ENCODE measurements around the gene EPC2.

GRCh38 chr2:148810081-148810480 is 165.5 kb downstream of the EPC2 start:
- TF ChIP-seq CTCF (conservative IDR thresholded peaks at IDR 0.05; ENCODE audit: low read depth, low read length) (no peak), EZH2 (IDR thresholded peaks at IDR 0.05; ENCODE audit: borderline replicate concordance, low read depth, low read length, poor library complexity, severe bottlenecking) (no peak)
